HG03432 (cell line): ENCODE results near the gene IQCE.
"Not testable (repeated sequence)": the region's sequence is repeated elsewhere in the genome, so short reads cannot be mapped to it uniquely, and the experiment has no call there.

Source experiments
- ATAC-seq: cut with Tn5 transposase; IDR thresholded peaks from one replicate; pipeline ENCODE4 v1.9.1; 2021; ENCODE audit warnings: mild to moderate bottlenecking, moderate library complexity; ENCODE audit not compliant: unreplicated experiment

IQCE gene

DNA sequence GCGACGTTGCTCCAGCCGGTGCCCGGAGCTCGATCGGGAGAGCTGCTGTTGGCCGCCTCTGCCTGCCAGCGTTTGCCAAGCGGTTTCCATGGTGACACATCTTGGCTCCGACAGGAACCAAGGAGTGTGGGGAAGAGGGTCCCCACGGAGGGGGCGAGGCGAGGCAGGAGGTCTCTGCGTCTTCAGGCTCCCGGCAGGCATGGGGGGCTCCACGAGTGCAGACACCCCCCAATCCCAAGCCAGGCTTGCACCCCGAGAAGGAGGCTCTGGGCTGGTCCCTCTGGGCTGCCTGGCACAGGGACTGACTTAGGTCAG, 27.0 kb upstream of the IQCE start:
- ATAC-seq: not testable (repeated sequence)

DNA sequence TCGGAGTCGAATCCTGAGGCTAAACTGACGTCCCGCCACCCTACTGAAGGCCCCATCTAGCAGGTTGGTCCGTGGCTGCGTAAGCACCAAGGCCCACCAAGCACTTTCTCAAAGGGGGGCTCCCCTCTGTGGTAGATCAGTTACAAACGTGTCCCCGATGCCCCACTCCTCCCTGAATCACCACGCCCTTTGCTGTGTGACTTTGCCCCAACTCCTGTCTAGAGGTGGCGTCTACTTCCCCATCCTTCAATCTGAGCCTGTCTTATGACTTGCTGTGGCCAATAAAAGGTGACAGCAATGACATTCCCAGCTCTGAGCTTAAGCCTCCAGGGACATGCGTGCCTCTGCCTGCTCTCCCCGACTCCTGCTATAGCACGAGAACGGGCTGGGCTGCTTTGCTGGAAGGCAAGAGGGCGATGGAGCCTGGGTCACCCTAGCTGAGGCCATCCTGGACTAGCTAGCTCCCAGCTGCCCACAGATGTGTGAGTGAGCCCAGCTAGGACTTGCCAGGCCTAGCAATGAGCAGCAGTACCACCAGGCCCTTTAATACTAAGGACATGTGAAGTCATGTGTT, 26.5 kb upstream of the IQCE start:
- not testable (repeated sequence) for ATAC-seq

DNA sequence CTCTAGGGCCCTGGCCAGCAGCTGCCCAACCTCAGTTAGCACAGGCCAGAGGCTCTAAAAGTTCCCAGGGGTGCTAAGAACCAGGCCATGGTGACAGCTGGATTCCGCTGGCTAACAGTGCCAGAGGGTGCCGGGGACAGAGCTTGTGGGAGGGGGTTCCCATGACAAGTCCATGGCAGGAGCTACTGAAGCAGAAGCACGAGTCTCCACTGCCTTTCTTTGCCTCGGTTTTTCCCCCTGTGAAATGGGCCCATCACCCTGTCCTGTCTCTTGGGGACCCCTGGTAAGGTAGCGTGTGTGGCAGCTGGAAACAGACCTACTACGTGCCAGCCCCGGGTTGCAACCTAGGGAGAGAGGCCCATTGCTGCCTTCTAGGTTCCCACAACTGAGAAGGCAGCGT, 26.0 kb upstream of the IQCE start:
- ATAC-seq: not testable (repeated sequence)

DNA sequence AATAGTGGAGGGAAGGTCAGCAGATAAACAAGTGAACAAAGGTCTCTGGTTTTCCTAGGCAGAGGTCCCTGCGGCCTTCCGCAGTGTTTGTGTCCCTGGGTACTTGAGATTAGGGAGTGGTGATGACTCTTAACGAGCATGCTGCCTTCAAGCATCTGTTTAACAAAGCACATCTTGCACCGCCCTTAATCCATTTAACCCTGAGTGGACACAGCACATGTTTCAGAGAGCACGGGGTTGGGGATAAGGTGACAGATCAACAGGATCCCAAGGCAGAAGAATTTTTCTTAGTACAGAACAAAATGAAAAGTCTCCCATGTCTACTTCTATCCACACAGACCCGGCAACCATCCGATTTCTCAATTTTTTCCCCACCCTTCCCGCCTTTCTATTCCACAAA, 25.2 kb upstream of the IQCE start:
- ATAC-seq: not testable (repeated sequence)

DNA sequence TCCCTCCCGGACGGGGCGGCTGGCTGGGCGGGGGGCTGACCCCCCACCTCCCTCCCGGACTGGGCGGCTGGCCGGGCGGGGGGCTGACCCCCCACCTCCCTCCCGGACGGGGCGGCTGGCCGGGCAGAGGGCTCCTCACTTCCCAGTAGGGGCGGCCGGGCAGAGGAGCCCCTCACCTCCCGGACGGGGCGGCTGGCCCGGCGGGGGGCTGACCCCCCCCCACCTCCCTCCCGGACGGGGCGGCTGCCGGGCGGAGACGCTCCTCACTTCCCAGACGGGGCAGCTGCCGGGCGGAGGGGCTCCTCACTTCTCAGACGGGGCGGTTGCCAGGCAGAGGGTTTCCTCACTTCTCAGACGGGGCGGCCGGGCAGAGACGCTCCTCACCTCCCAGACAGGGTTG, 24.6 kb upstream of the IQCE start:
- ATAC-seq: not testable (repeated sequence)

DNA sequence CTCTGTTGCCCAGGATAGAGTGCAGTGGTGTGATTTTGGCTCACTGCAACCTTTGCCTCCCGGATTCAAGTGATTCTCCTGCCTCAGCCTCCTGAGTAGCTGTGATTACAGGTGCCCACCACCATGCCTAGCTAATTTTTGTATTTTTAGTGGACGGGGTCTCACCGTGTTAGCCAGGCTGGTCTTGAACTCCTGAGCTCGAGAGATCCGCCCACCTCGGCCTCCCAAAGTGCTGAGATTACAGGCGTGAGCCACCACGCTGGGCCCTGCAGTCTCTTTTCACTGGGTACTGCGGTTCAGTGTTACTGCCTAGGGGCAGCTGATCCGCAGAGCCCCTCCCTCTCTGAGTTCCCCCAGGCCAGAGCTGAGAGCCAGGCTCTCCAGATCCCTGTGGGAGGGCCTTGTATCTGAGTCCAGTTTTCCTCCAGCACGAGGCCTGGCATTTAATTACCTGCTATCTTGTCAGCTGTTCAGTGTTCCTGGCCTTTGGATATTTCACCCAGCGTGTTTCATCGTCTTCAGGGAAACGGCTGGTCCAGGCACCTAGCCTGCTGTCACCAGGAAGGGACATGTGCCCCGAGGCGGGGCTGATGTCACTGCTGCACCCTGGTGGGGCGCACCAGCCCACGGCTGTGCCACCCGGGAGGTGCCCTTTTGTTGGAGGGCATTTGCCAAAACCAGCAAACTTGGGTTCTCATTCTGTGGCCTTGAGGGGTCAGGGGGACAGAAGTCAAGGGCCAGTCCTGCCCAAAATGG, 22.7 kb upstream of the IQCE start:
- not testable (repeated sequence) for ATAC-seq

DNA sequence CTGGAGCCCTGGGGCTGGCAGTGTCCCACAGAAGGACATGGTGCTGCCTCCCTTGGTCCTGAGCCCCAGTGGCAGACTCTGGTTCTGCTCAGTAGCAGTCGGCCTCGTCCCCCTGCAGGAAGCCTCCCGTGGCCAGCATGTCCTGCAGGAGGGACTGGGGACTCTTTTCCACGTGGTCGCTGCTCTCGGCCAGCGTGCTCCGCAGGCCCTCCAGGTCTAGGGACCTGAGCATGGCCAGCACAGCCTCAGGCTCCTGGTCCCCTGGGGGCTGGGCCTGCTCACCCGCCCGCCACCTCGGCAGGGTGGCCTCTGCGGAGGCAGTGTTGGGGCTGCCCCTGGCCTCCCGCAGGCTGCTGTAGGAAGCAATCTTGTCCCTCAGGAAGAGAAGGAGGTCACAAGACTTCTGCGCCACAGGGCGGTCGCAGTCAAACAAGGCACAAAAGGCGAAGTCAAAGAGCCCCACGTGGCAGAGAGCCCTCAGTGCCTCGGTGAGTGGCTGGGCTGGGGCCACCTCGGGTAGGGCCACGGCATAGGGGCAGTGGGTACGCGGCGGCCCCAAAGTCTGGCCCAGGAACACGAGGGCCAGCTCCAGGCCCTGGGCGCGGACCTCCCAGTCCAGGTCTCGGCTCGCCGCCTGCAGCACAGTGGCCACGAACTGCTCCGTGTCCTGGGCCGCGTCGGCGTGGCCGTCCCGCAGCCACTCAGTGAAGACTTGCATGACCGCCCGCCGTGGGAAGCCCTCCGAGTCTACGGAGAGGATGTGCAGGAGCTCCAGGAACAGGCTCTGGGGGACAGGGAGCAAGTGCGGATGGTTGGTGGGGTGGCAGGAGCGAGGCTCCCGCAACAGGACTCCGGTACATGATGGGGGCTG, 20.6 kb upstream of the IQCE start:
- no peak for ATAC-seq

DNA sequence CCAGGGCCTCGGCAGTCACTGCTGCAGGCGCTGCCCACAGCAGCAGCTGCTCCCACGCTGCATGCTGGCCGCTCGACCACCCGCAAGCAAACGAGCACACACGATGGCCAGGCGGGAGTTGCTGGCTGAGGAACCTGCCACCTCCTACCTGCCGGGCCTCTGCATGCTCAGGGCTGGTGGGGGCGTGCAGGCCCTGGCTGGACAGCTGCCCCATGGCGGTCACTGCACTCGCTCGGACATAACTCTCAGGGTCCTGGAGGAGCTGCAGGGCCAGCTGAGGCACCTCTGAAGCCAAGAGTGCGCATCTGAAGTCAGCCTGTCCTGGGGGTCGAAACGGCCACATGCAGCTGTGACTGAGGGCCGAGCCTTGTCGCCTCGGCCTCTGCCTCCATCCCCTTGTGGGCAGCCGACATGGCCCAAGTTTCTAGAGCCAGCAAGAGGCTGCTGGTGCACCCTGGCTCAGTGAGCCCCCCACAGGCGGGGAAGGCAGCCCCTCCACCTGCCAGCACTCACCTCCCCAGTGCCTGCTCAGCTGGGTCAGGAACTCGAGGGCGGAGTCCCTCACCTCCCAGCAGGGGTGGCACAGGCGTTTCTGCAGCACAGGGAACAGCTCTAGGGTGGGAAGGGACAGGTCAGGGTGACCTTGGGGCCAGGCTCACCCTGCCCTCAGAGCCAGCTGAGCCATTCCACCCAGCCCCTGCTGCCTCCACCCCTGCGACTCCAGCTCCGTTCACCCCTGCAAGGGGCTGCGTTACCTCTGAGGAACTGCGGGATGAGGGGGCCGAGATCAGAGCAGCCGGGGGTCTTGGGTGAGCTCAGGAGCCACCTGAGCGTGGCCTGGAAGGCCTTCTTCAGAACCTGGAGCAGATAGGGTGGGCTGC, 19.5 kb upstream of the IQCE start:
- no peak for ATAC-seq

DNA sequence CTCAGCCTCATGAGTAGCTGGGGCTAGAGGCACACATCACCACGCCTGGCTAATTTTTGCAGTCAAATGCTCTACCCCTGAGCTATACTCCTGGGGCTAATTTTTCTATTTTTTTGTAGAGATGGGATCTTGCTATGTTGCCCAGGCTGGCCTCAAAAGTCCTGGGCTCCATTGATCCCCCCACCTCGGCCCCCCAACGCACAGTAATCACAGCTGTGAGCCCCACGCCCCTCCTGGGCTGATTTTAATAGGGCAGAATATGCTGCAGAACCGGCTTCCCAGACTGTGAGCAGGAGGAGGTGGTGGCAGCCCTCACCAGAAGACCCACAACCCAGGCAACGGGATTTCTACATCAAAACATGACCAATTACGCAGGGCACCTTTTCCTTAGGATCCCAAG, 18.6 kb upstream of the IQCE start:
- ATAC-seq: no peak

DNA sequence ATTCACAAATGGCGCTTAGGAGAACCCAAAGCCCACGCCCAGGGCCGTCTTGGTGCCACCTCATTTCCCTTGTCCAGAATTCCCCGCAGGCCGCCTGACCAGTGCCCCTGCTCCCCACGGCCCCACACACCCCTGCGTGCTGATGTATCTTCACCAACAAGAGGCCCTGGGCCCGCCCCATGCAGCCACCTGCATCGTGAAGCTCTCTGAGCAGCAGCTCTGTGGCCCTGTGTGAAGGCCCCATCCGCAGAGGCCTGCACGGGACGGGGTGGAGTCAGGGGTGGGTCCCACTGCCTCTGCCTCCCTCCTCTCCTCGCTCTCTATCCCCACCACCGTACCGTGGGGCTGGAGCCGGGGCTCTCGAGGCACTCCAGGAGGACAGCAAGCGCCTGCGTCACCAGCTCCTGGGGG, 18.1 kb upstream of the IQCE start:
- no peak for ATAC-seq

DNA sequence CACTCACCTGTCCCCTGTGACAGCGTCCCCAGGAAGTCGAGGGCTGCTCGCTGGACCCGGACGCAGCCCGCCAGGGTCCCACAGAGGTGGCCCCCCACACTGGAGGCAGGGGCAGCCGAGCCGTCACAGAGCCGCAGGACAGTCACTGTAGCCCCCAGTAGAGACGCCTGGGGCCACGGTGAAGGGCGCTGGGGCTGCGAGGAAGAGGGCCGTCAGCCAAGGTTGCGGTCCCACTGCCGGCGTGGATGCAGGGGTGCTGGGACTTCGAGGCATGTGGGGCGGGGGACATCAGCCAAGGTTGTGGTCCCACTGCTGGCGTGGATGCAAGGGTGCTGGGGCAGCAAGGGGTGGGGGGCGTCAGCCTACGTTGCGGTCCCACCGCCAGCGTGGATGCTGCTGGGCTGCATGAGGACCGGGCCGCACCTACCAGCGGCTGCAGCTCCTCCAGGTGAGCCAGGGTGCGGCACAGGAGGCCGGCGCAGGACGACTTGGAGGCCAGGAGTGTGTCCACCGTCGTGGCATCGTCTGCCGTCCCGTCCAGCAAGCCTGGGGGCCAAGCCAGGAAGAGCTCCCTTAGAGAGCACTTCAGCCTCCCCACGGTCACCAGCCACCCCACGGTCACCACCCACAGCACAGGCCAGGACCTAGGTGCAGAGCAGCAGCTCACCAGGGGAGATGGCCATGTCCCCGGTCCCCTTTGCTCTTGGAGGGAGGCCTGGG, 17.3 kb upstream of the IQCE start:
- no peak for ATAC-seq

DNA sequence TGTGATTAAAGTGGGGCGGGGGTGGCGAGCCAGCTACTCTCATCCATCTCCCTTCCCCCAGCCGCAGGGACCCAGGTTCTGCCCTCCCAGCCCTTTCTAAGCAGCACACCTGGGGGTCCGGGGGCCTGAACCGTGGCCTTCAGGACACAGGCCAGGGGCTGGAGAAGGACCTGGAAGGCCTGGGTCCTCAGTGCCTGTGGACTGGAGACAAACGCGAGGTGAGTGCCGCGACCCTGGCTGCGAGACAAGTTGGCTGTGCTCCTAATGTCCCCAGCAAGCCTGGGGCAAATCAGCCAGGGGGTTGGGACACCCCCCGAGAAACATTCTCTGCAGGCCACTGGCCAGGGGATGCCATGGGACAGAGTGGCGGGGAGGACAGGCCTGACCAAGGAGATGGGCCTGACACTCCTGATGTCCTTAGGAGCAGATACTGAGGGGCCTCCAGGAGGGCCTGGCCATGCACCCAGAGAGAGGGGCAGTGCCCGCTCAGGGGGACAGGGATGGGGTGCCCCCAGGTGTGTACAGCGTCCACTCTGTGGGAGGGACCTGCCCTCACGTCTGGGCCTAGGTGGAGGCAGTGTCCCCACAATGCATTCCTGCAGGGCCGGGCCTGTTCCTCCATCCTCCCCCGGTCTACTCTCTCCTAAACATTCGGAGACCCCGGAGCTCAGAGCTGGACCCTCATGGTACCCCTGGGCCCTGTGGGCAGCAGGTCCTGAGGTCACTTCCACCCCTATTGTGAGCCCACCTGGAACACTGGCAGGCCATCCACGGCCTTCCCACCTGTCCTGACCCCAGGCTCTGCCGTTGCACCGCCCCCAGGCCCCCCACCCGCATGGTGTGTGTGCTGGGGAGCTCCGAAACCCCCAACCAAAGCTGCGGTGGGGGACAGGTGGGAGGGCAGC, 16.5 kb upstream of the IQCE start:
- ATAC-seq: no peak

DNA sequence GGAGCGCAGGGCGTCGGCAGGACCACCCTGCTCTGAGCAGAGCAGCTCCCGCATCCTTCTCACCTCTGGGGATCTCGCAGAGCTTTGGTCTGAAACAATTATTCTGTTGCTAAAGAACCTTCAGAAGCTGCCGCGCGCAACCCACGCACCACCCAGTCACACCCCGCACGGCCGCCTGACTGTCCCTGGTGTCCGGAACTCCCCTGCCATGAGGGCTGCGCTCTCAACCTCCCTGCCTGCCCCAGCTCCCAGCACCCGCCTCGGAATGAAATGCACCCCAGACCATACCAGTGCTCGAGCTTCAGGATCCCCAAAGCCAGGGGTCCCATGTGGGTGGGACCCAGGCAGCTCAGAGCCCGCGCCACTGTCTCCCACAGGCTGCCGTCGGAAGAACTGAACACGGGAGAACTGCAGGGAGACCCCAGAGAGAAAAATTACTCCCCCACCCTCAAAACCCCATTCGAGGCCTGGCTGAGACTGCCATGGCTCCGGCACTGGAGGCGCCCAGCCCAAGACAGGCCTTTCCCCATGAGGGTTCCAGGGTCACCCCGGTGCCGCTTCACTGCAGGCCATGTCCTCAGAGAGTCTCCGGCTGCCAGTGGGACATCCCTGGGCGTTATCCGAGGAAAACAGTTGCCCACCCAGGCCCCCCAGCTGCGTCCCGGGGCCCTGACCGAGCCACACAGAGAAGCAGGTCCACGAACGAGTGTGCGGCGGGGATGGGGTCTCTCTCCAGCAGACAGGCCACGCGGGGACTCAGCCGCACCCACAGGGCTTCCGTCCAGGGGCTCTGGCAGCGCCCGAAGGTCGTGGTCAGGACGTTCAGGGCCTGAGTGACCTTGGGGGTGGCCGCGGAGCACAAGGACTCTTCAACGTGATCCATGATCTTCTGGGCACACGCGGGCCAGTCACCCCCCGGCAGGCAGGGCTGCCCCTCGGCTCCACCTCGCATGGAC, 15.6 kb upstream of the IQCE start:
- no peak for ATAC-seq

DNA sequence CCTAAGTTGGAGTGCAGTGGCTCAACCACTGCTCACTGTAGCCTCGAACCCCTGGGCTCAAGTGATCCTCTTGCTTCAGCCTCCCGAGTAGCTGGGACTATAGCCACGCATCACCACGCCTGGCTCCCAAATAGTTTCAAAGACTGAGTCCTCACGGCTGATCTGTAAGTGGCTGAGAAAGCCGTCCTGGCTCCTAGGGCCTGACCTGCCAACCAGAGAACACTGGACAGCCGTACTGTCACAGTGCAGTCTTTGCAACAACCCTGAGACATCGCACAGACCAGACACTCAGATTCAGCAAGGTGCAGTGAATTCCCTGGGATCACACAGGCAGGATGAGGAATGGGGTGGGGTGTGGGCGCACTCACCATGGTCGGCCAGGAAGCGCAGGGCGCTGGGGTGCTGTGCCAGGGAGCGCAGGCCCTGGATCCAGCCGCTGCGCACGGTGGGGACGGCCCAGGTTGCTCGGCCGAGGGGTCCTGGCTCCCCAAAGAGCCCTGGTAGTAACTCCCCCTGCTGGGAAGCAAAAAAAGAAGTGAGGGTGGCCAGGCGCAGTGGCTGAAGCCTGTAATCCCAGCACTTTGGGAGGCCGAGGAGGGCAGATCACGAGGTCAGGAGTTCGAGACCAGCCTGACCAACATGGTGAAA, 14.1 kb upstream of the IQCE start:
- no peak for ATAC-seq

DNA sequence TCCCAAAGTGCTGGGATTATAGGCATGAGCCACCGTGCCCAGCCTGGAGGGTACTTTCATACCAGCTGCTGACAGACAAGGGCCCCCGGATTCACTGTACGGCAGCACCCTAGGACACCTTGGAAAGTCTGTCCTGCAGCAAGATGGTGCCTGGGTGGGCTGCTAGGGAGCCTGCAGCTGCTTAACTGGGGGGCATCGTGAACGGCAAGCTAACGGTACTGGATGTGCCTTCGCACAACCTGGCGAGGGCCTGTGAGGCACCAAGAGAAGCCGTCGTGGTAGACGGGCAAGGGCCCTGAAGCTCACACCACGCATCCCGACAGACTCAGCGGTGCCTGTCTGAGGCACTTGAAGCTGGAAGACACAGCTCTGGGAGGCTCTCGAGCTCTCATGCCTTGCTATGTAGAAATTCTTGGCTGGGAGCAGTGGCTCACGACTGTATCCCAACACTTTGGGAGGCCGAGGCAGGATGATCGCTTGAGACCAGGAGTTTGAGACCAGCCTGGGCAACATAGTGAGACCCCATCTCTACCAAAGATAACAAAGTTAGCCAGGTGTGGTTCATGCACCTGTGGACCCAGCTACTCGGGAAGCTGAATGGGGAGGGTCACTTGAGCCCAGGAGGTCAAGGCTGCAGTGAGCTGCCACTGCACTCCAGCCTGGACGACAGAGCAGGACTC, 12.9 kb upstream of the IQCE start:
- no peak for ATAC-seq

DNA sequence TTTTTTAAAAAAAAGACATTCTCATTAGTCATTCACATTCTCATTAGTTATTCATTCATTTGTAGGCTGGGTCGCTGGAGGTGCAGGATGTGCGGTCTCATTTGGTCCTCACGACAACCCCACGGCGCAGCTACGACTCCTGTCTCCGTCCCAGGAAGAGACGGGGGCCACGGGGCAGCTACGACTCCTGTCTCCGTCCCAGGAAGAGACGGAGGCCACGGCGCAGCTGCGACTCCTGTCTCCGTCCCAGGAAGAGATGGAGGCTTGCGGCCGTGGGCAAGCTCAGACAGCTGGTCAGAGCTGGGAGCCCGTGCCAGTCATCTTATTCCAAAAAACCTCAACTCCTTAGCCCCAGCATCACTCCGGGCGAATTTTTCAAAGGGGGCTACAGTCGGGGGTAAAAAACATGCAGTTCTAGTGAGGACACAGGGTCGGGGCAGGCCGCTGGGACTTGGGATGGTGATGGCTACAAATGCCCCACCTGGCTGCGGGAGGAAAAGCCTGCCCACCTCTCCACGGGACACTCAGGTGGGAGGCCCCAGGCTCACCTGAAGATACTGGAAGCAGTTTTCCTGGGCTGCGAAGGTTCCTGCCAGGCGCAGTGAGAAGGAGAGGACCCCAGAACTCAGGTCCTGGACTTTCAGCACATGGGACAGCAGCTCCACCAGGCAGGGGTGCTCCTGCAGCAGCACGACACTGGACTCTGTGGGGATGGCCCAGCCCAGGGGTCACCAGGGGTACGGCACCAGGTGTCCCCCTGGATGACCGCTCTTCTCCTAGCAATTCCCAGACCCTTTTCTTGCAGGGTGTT, 11.8 kb upstream of the IQCE start:
- no peak for ATAC-seq
